K562 (cell line): ENCODE results near the gene LRRN3. TPM values are rescaled to one million over a fixed set of nuclear protein-coding genes. Genes with fewer than 3 reads are reported as not detected.
A peak's percentile ranks its signal among the peaks of the same experiment; 100 is the strongest.

Experiments
- ATAC-seq: fragments of 200-7000 bp; cut with Tn5 transposase; 3 replicates; pipeline ENCODE4 v1.9.1; 2020; ENCODE audit warnings: moderate library complexity
- BruUV-seq: library from RNA; stranded (reverse); fragments of 400-500 nt; replicated peaks from 2 replicates; lab custom pipeline; 2021; lab: Mats Ljungman, UMichigan
- CTCF ChIA-PET: fragments of 300-600 bp; formaldehyde crosslinking; extraction: SDS; loops from one replicate; lab custom pipeline; 2021; ENCODE audit warnings: low intra/inter-chr PET ratio; lab: Yijun Ruan, JAX
- POLR2A ChIA-PET: fragments of 300-600, 350-650 bp; sonication (Branson Sonifier 250); formaldehyde crosslinking; extraction: SDS; loops from one replicate; lab custom pipeline; 2021; ENCODE audit warnings: antibody characterized with exemption, inconsistent platforms; lab: Yijun Ruan, JAX
- DNase-seq, 4 experiments: peaks; one replicate each; pipeline versions ENCODE4 v3.0.0 to v3.0.0-alpha.2; 2011 to 2018; ENCODE audit warnings: low spot score in 3 of 4, mixed read lengths in 3 of 4; ENCODE audit errors: extremely low read depth in 1 of 4
- FAIRE-seq: peaks from 2 replicates; lab custom pipeline; 2011; peaks lifted over from hg19 to GRCh38; lab: Jason Lieb, UNC
- H2AFZ ChIP-seq: 2 replicates; pipeline ENCODE4 v1.6.0; 2011; ENCODE audit warnings: low read depth, low read length, control low read depth, inconsistent platforms
- H3K27ac ChIP-seq: fragments of 200-600 bp; 3 replicates; pipeline ENCODE4 v1.8.0; 2011; ENCODE audit warnings: low read depth, mild to moderate bottlenecking, control low read depth, inconsistent platforms, low read length, moderate library complexity, mixed read lengths; ENCODE audit errors: extremely low read depth
- H3K27me3 ChIP-seq, 2 experiments: fragments of 300-600 bp in 1 of 2; 2 replicates in 1 of 2; 3 replicates in 1 of 2; pipeline versions ENCODE4 v1.6.0 to v1.8.0; 2011; ENCODE audit warnings: inconsistent platforms in 2 of 2, low read length in 2 of 2, mild to moderate bottlenecking in 1 of 2, mixed read lengths in 1 of 2, moderate library complexity in 1 of 2; ENCODE audit not compliant: control insufficient read depth in 2 of 2, insufficient read depth in 2 of 2
- H3K36me3 ChIP-seq: fragments of 300-600 bp; 3 replicates; pipeline ENCODE4 v1.8.0; 2011; ENCODE audit warnings: mild to moderate bottlenecking, low read length, inconsistent platforms; ENCODE audit not compliant: control insufficient read depth, insufficient read depth
- H3K4me1 ChIP-seq, 2 experiments: fragments of 200-600 bp in 1 of 2; replicated peaks in 1 of 2; 2 replicates in 1 of 2; 3 replicates in 1 of 2; pipeline versions ENCODE4 v1.5.1 to v1.8.0; 2011; ENCODE audit warnings: inconsistent platforms in 2 of 2, low read length in 2 of 2, mild to moderate bottlenecking in 1 of 2, mixed read lengths in 1 of 2, moderate library complexity in 1 of 2; ENCODE audit not compliant: control insufficient read depth in 2 of 2, insufficient read depth in 2 of 2
- H3K4me2 ChIP-seq: 2 replicates; pipeline ENCODE4 v1.6.1; 2011; ENCODE audit warnings: low read length, control low read depth, inconsistent platforms, mixed read lengths; ENCODE audit not compliant: insufficient read depth
- H3K4me3 ChIP-seq: fragments of 200-600 bp; sonication (generic), shearing (Covaris generic); 2 replicates; pipeline ENCODE4 v1.5.1; 2016; ENCODE audit warnings: control low read depth, inconsistent platforms
- H3K79me2 ChIP-seq: fragments of 200-600 bp; 3 replicates; pipeline ENCODE4 v1.8.0; 2011; ENCODE audit warnings: low read length, inconsistent platforms; ENCODE audit not compliant: control insufficient read depth, insufficient read depth
- H3K9ac ChIP-seq, 2 experiments: 2 replicates each; pipeline versions ENCODE4 v1.6.0 to v1.6.1; 2011; ENCODE audit warnings: low read depth in 2 of 2, low read length in 2 of 2, control low read depth in 1 of 2, inconsistent platforms in 1 of 2, mild to moderate bottlenecking in 1 of 2, mixed read lengths in 1 of 2; ENCODE audit not compliant: insufficient read depth in 1 of 2
- H3K9me1 ChIP-seq: one replicate; pipeline ENCODE4 v1.6.0; 2011; ENCODE audit warnings: inconsistent platforms, mild to moderate bottlenecking, low read length, moderate library complexity; ENCODE audit not compliant: control insufficient read depth, insufficient read depth
- H3K9me3 ChIP-seq: replicated peaks from 2 replicates; pipeline ENCODE4 v1.5.1; 2011; ENCODE audit warnings: low read depth, low read length, inconsistent platforms; ENCODE audit not compliant: control insufficient read depth, insufficient read depth
- H4K20me1 ChIP-seq: replicated peaks from 2 replicates; pipeline ENCODE4 v1.6.1; 2011; ENCODE audit warnings: low read length, inconsistent platforms, mixed read lengths; ENCODE audit not compliant: control insufficient read depth, insufficient read depth
- ATF1 ChIP-seq, 2 experiments: fragments of 450-650 bp in 1 of 2; IDR thresholded peaks; 2 replicates each; pipeline ENCODE4 v1.6.1; 2016; ENCODE audit warnings: missing compliant biosample characterization in 1 of 2, missing genetic modification characterization in 1 of 2
- EHMT2 ChIP-seq: fragments of 450-650 bp; IDR thresholded peaks from 2 replicates; pipeline ENCODE4 v1.6.1; 2018; ENCODE audit warnings: antibody characterized with exemption
- HDAC3 ChIP-seq: fragments of 450-650 bp; IDR thresholded peaks from 2 replicates; pipeline ENCODE4 v1.6.1; 2018; ENCODE audit warnings: borderline replicate concordance, mild to moderate bottlenecking, moderate library complexity; ENCODE audit not compliant: partially characterized antibody
- HMGXB4 ChIP-seq: sonication (generic); formaldehyde crosslinking; IDR thresholded peaks from 2 replicates; pipeline ENCODE4 v1.8.1; 2023; ENCODE audit warnings: mild to moderate bottlenecking, missing genetic modification reagents
- SNIP1 ChIP-seq: fragments of 450-650 bp; IDR thresholded peaks from 2 replicates; pipeline ENCODE4 v1.7.1; 2017; ENCODE audit warnings: low read depth, mild to moderate bottlenecking
- ZNF717 ChIP-seq: fragments of 250-450 bp; sonication (Bioruptor Pico); IDR thresholded peaks from 2 replicates; pipeline ENCODE4 v1.5.0; 2021
- WGBS: fragments of 100-300 bp; shearing (Covaris generic); methylation state at CpG from one replicate; pipeline ENCODE4 v1.1.6; 2016; ENCODE audit warnings: low coverage, mixed read lengths; ENCODE audit not compliant: insufficient coverage; ENCODE audit errors: missing lambda C conversion rate; 5-methylcytosine and 5-hydroxymethylcytosine counted together
- in situ Hi-C: fragments of 300-500 bp; cut with MboI; formaldehyde crosslinking; loops from 4 replicates; pipeline ENCODE4 v1.15.0; 2018; ENCODE audit warnings: inconsistent platforms, mixed read lengths
- intact Hi-C: fragments of 100-400 bp; cut with micrococcal nuclease; formaldehyde crosslinking; loops from 2 replicates; pipeline ENCODE4 v1.14.2; 2022
- polyA plus RNA-seq, 8 experiments: library from polyadenylated mRNA; depleted of rRNA in 4 of 8; stranded (reverse) in 5 of 8; unstranded in 3 of 8; fragments of >200 nt; fragmentation: Nextera tagmentation in 2 of 8; fragmentation: Illumina TruSeq in 1 of 8; extraction: Ambion mirVana in 2 of 8; extraction: Trizol in 1 of 8; gene quantifications; 2 replicates each; pipeline versions ENCODE4 v1.2.1 to v1.2.3, GENCODE V29; 2011 to 2014; ENCODE audit warnings: inconsistent platforms in 1 of 8, missing spikeins in 1 of 8
- total RNA-seq, 7 experiments: library from RNA; depleted of rRNA in 6 of 7; stranded (reverse); fragments of >200 nt in 6 of 7; fragmentation: Illumina TruSeq in 2 of 7; extraction: Trizol in 2 of 7; gene quantifications; 2 replicates each; pipeline versions ENCODE4 v1.2.1 to v1.2.3, GENCODE V29; 2011 to 2021; ENCODE audit warnings: low replicate concordance in 1 of 7
- TF ChIP-seq, protein P1 (sequence below), 2 experiments: fragments of 450-650 bp; formaldehyde crosslinking in 1 of 2; IDR thresholded peaks; 2 replicates each; pipeline versions ENCODE4 v1.4.0 to v1.6.1; 2014 to 2020; ENCODE audit warnings: mild to moderate bottlenecking in 2 of 2, borderline replicate concordance in 1 of 2, low read depth in 1 of 2
- TF ChIP-seq, protein P2 (sequence below), 2 experiments: IDR thresholded peaks in 1 of 2; conservative IDR thresholded peaks in 1 of 2; 2 replicates each; pipeline ENCODE4 v1.6.1; 2016; ENCODE audit warnings: low read depth in 2 of 2, mild to moderate bottlenecking in 1 of 2, missing compliant biosample characterization in 1 of 2, missing genetic modification characterization in 1 of 2, moderate library complexity in 1 of 2

Gene LRRN3
- total and polyA plus RNA-seq, 9 of the 15 experiments (the other 6 are each of a cell fraction or from before 2014, with no cell fraction given) = 0.05 to 1.00 (median 0.20) TPM; not detected in 1

GRCh38 chr7:111126987-111127386 is 36.1 kb downstream of the LRRN3 start:
- 12% methylated on average over 3 of the region's 3 CpGs for WGBS
- Histone ChIP-seq H3K36me3 (no peaks in the 10 kb centered on the region), H3K9ac (no peak overlapping the region), H2AFZ (no peak overlapping the region), H3K9me1 (no peaks in the 10 kb centered on the region), H3K27me3 (no peaks in the 10 kb centered on the region), H3K79me2 (no peaks in the 10 kb centered on the region), H4K20me1 (no peaks in the 10 kb centered on the region), H3K4me1 (no peaks in the 10 kb centered on the region), H3K4me2 (no peak overlapping the region), H3K27ac (no peak overlapping the region), H3K4me3 (no peak overlapping the region), H3K9me3 (no peaks in the 10 kb centered on the region)
- CTCF ChIA-PET = no interaction called here
- intact Hi-C loops (no loop called here), in situ Hi-C loops (no loop called here)
- DNase-seq (peak in 2 of 4 experiments; percentile 9 to 33), ATAC-seq (peak; percentile 79), FAIRE-seq (peak; percentile 62)
- BruUV-seq = no TSS peak
- POLR2A ChIA-PET = interaction anchor here (1.0 to 1.3 kb wide), 2 partner anchors 11 to 32 kb away, joined by 4 to 5 read pairs; no protein-coding TSS in a partner anchor
- TF ChIP-seq ZNF717 = no peak
- no peak for TF ChIP-seq HMGXB4
- TF ChIP-seq, protein P1, sequence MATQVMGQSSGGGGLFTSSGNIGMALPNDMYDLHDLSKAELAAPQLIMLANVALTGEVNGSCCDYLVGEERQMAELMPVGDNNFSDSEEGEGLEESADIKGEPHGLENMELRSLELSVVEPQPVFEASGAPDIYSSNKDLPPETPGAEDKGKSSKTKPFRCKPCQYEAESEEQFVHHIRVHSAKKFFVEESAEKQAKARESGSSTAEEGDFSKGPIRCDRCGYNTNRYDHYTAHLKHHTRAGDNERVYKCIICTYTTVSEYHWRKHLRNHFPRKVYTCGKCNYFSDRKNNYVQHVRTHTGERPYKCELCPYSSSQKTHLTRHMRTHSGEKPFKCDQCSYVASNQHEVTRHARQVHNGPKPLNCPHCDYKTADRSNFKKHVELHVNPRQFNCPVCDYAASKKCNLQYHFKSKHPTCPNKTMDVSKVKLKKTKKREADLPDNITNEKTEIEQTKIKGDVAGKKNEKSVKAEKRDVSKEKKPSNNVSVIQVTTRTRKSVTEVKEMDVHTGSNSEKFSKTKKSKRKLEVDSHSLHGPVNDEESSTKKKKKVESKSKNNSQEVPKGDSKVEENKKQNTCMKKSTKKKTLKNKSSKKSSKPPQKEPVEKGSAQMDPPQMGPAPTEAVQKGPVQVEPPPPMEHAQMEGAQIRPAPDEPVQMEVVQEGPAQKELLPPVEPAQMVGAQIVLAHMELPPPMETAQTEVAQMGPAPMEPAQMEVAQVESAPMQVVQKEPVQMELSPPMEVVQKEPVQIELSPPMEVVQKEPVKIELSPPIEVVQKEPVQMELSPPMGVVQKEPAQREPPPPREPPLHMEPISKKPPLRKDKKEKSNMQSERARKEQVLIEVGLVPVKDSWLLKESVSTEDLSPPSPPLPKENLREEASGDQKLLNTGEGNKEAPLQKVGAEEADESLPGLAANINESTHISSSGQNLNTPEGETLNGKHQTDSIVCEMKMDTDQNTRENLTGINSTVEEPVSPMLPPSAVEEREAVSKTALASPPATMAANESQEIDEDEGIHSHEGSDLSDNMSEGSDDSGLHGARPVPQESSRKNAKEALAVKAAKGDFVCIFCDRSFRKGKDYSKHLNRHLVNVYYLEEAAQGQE (IDR thresholded peaks at IDR 0.05; ENCODE audit: borderline replicate concordance) = peak; percentile 95
- TF ChIP-seq, protein P1 (CRISPR knock-in tag; IDR thresholded peaks at IDR 0.05; ENCODE audit: low read depth) = 0 out of 2 replicates have a peak, but pooled peaks have one; percentile 74
- 0 out of 2 replicates have a peak, but pooled peaks have one; percentile 5 for TF ChIP-seq SNIP1
- TF ChIP-seq HDAC3 = no peak
- TF ChIP-seq ATF1 (CRISPR knock-in tag; IDR thresholded peaks at IDR 0.05) = no peak
- peak; percentile 42; the same call in 1 of the 2 replicates for TF ChIP-seq ATF1 (tag; IDR thresholded peaks at IDR 0.05)
- TF ChIP-seq, protein P2, sequence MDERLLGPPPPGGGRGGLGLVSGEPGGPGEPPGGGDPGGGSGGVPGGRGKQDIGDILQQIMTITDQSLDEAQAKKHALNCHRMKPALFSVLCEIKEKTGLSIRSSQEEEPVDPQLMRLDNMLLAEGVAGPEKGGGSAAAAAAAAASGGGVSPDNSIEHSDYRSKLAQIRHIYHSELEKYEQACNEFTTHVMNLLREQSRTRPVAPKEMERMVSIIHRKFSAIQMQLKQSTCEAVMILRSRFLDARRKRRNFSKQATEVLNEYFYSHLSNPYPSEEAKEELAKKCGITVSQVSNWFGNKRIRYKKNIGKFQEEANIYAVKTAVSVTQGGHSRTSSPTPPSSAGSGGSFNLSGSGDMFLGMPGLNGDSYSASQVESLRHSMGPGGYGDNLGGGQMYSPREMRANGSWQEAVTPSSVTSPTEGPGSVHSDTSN (CRISPR knock-in tag; IDR thresholded peaks at IDR 0.05; ENCODE audit: low read depth) = no peak
- TF ChIP-seq, protein P2 (tag; conservative IDR thresholded peaks at IDR 0.05; ENCODE audit: low read depth) = peak; percentile 88
- TF ChIP-seq EHMT2 = peak; percentile 91
